HG03460 (cell line): ENCODE data around the gene CNIH1.
"Not testable (repeated sequence)": the region's sequence is repeated elsewhere in the genome, so short reads cannot be mapped to it uniquely, and the experiment has no call there.

Experiments
- ATAC-seq: cut with Tn5 transposase; IDR thresholded peaks from one replicate; pipeline ENCODE4 v1.9.1; 2021; ENCODE audit not compliant: unreplicated experiment

CNIH1 gene

GRCh38 chr14:54435500-54435981 lies 5.6 kb downstream of the CNIH1 start:
- peak; percentile 36 for ATAC-seq

- ATAC-seq: no peak
Observed at GRCh38 chr14:54428527-54428926, 12.6 kb downstream of the CNIH1 start.

- ATAC-seq: no peak
Observed at GRCh38 chr14:54427871-54428270, 13.3 kb downstream of the CNIH1 start.

GRCh38 chr14:54425537-54426274 lies 15.5 kb downstream of the CNIH1 start:
- no peak for ATAC-seq

GRCh38 chr14:54425068-54425467 lies 16.1 kb downstream of the CNIH1 start:
- no peak for ATAC-seq

GRCh38 chr14:54424479-54424901 lies 16.7 kb downstream of the CNIH1 start:
- no peak for ATAC-seq

- ATAC-seq: no peak
Observed at GRCh38 chr14:54423991-54424390, 17.2 kb downstream of the CNIH1 start.

GRCh38 chr14:54420478-54421142 lies 20.6 kb downstream of the CNIH1 start:
- ATAC-seq: no peak

GRCh38 chr14:54411371-54411770 lies 29.8 kb downstream of the CNIH1 start:
- no peak for ATAC-seq

GRCh38 chr14:54410215-54410614 lies 31.0 kb downstream of the CNIH1 start:
- ATAC-seq: no peak

- not testable (repeated sequence) for ATAC-seq
Observed at GRCh38 chr14:54403401-54404005, 37.7 kb downstream of the CNIH1 start.

- ATAC-seq: no peak
Observed at GRCh38 chr14:54399560-54399959, 41.6 kb downstream of the CNIH1 start.

GRCh38 chr14:54396493-54397335 lies 44.5 kb downstream of the CNIH1 start, which contains the start of gene CDKN3:
Gene CDKN3, plus strand, starts transcription at chr14:54397007. Its CDS starts 62 bp downstream, at chr14:54397069.
- ATAC-seq: peak; percentile 96

- ATAC-seq: no peak
Observed at GRCh38 chr14:54396183-54396492, 45.0 kb downstream of the CNIH1 start.

GRCh38 chr14:54395716-54396115 lies 45.5 kb downstream of the CNIH1 start:
- ATAC-seq: no peak

GRCh38 chr14:54395284-54395683 lies 45.9 kb downstream of the CNIH1 start:
- ATAC-seq: no peak

- no peak for ATAC-seq
Observed at GRCh38 chr14:54394596-54394995, 46.6 kb downstream of the CNIH1 start.

GRCh38 chr14:54392986-54393884 lies 47.9 kb downstream of the CNIH1 start:
- not testable (repeated sequence) for ATAC-seq

GRCh38 chr14:54392131-54392859 lies 48.9 kb downstream of the CNIH1 start:
- no peak for ATAC-seq
